AG08395 (cell line): Measurements from ENCODE around the gene ECSIT.

ENCODE experiments used
- DNase-seq: peaks from one replicate; pipeline ENCODE4 v3.0.0; 2012; ENCODE audit warnings: mixed read lengths, low spot score

Gene ECSIT

GRCh38 chr19:11504502-11505031 lies 24.4 kb downstream of the ECSIT start:
- DNase-seq: no peak

DNA sequence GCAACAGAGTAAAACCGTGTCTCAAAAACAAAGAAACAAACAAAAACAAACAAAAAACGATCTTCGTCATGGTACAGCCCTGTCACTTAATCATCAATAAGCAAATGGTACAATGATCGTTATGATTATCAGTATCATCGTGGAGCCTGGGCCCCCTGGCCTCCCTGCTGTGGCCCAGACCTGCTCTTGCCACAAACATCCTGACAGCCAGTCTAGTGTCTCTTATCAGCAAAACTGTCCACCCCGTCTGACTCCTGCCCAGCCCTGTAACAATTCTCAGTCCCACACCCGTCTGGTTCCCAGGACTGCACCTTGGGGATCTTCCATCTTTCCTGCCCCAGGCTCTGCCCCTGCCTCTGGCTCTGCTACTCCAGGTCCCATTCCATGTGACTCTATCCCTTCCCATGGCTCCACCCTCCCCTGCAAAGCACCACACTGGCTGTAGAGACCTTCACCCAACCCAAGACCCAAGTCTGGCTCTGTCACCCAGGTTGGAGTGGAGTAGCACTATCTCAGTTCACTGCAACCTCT lies 29.0 kb downstream of the ECSIT start:
- no peak for DNase-seq

GRCh38 chr19:11499220-11499726 lies 29.7 kb downstream of the ECSIT start:
- DNase-seq: no peak

- DNase-seq: peak; percentile 82
These were observed 32.4 kb downstream of the ECSIT start for GRCh38 chr19:11496391-11497163.

DNA sequence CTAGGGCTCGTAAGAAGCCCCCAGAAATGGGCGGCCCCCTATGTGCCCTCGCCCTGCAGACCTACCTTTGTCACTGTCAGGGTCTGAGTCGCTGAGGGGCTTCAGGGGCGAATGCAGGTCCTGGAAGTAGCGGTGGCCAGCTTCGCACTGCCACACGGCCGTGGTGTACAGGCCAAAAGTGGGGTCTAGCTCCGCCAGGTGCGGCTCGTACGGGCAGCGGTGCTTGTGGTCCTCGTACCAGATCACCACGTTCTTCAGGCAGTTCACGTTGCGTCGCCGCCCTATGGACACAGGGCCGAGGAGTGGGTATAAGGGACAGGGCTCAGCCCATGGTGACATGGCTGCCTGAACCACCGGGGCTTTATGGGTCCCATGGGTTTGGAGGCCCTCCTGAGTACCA lies 33.0 kb downstream of the ECSIT start:
- no peak for DNase-seq

GRCh38 chr19:11495481-11495880 lies 33.5 kb downstream of the ECSIT start:
- DNase-seq: no peak

DNA sequence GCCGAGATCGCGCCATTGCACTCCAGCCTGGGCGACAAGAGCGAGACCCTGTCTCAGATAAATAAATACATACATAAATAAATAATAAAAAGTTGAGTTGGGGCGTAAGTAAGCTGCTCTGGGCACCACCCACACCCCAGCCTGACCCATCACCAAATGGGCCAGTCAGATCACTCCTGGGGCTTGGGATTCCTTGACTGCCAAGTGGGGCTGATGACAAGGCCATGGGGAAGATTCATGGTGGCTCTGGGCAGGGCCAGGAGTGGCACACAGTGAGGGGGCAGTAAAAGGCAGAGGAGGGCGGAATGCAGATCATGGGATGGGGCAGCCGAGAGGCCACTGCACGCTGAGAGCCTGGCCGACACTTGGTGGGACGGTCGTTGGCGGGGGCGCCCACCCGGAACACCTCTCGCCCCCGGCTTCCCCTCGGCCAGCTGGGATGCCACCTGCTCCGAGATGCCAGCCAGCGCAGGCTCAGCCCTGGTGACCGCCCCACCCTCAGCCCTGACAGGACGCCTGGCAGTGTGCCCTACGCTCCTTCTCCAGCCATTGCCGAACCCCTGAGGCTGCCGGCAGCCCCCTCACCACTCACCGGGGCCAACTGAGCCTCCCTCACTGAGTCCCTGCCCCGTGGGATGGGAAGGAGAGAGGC lies 34.2 kb downstream of the ECSIT start:
- DNase-seq: no peak

GRCh38 chr19:11489378-11489777 lies 39.6 kb downstream of the ECSIT start:
- DNase-seq: no peak

DNA sequence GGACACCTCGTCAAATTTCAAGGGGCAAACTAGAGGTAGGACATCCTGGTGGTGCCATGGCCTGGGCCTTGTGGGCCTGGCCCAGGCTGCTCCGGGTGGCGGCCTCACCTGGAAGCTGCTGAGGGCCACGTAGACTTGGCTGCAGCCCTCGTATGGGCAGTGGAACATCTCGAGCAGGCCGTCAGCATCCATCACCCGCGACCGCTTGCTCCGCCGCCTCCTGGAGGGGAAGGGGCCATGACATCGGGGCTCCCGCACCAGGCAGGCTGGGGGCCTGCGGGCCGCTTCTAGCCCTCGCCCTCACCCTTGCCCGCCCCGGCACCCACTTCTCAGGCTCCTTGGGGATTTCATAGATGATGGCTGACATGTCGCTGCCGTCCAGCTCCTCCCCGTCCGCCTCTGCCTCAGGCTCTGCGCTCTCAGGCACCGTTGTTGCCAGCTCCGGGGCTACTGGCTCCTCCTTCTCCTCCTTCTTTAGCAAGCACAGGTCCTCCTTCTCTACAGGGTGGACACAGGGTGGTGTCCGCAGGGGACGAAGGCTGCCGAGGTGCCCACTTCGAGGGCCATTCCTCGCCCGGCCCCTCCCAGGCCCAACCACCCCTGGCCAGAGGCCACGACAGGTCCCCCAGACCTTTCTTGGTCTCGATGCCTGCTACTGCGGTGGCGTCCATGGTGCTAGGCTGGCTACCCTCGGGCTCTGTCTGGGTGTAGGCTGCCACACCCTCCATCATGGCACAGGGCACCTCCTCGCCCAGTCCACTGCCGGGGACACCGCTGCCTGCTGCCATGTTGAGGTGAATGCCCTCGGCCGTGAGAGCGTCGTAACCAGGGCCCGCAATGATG lies 42.1 kb downstream of the ECSIT start:
- no peak for DNase-seq

DNA sequence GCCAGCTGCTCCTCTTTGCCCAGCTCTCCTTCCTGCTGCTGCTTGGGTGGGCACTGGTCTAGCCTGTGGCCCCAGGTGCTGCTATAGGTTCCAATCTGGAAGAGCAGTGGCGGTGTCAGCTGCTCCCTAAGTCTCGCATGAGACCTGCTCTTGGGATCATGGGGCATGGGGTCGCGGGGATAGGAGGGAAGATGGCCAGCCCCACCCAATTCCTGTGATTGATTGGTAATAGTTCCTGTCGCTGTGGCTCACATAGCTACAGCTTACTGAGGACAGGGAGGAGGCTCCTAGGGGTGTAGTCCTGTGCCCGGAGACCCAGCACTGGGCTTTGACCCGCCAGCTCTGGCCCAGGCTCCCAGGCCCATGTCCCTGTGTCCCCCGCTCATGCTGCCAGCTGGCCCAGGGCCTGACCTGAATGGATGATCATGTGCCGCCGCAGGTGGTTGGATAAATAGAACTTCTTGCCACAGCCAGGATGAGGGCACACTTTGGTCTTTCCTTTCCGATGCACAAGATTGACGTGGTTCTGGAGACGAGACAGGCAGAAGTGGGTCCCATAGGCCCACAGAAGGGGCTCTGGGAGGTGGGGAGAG lies 43.6 kb downstream of the ECSIT start:
- DNase-seq: no peak

GRCh38 chr19:11483366-11484111 lies 45.4 kb downstream of the ECSIT start:
- DNase-seq: no peak

- peak; percentile 92 for DNase-seq
These were observed 46.4 kb downstream of the ECSIT start for GRCh38 chr19:11482384-11483050.

GRCh38 chr19:11481534-11482383 lies 47.2 kb downstream of the ECSIT start:
- DNase-seq: peak; percentile 91

- no peak for DNase-seq
These were observed 48.0 kb downstream of the ECSIT start, which contains the start of gene ELAVL3 for GRCh38 chr19:11480715-11481533. Gene ELAVL3, minus strand, starts transcription at chr19:11481046. Its CDS starts 438 bp downstream, at chr19:11480608.

- no peak for DNase-seq
These were observed 48.8 kb downstream of the ECSIT start for GRCh38 chr19:11479898-11480714.

- no peak for DNase-seq
These were observed 49.6 kb downstream of the ECSIT start for GRCh38 chr19:11479090-11479897.
